ENCODE measurements around the gene MRE11.

Gene MRE11

DNA sequence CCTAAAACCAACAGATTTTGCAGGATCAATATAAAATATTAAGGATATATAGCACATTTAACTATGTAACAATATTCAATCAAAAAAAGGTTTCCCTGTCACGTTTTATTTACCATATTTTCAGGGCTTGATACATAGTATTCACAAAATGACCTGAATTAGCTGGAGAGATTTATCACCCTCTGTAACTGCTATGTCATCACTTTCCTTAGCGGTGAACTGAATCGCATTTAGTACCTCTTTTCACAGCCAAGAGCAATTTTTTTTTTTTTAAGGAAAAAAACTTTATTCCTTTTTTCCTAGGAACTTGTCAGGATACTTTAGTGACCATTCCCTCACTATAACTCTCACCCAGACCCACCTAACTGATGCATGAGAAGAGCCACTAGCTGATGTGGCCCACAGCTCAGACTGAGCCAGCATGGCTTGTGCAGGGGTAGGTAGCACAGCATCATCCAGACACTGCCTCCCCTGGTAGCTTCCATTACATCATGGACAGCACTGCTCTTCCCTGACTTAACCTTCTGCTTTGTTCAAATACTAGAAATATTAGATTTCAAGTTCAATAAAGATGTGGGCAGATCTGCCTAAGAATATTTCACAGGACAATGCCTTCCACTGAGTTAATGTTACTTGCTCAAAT is 75.4 kb downstream of the MRE11 start:
- TF ChIP-seq, protein P1, sequence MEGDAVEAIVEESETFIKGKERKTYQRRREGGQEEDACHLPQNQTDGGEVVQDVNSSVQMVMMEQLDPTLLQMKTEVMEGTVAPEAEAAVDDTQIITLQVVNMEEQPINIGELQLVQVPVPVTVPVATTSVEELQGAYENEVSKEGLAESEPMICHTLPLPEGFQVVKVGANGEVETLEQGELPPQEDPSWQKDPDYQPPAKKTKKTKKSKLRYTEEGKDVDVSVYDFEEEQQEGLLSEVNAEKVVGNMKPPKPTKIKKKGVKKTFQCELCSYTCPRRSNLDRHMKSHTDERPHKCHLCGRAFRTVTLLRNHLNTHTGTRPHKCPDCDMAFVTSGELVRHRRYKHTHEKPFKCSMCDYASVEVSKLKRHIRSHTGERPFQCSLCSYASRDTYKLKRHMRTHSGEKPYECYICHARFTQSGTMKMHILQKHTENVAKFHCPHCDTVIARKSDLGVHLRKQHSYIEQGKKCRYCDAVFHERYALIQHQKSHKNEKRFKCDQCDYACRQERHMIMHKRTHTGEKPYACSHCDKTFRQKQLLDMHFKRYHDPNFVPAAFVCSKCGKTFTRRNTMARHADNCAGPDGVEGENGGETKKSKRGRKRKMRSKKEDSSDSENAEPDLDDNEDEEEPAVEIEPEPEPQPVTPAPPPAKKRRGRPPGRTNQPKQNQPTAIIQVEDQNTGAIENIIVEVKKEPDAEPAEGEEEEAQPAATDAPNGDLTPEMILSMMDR (IDR thresholded peaks at IDR 0.05): no peak
- Histone ChIP-seq H3K27ac (no peak overlapping the region), H3K9me3 (no peaks in the 10 kb centered on the region), H3K27me3 (no peaks in the 10 kb centered on the region), H3K4me1 (ENCODE audit: control insufficient read depth in 1 of 2, insufficient read depth in 1 of 2, low read depth in 1 of 2, low read length in 1 of 2) (no peaks in the 10 kb centered on the region), H3K36me3 (peaks cover 39% of the 10 kb centered on the region), H3K4me3 (ENCODE audit: low read depth in 1 of 2, low read length in 1 of 2) (no peak overlapping the region)

DNA sequence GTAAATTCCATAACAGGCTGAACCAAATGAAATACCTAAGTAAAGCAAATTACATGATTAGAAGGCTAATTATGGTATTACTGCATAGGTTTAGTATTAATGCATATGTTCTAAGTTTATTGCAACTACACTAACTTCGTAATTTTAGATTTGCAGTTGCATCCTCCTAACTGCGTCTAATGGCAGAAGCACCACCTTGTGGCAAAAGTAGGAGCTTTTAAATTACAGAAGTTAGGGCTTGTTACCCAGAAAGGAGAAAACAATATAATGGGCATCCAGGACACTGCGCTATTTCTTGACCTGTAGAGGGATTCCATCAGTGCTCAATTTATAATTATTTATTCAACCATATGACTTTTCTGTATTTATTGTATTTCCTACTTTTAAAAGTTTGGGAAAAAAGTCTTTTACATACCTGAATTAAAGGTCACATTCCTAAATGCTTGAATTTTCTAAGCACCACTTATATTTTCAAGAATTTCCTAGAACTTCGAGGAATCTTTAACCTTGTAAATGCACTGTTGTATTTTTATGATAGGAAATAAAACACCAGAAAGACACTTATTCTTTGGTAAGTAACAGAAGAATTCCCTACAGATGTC is 76.2 kb downstream of the MRE11 start:
- H3K4me3 ChIP-seq (ENCODE audit: low read depth in 1 of 2, low read length in 1 of 2): no peak overlapping the region

DNA sequence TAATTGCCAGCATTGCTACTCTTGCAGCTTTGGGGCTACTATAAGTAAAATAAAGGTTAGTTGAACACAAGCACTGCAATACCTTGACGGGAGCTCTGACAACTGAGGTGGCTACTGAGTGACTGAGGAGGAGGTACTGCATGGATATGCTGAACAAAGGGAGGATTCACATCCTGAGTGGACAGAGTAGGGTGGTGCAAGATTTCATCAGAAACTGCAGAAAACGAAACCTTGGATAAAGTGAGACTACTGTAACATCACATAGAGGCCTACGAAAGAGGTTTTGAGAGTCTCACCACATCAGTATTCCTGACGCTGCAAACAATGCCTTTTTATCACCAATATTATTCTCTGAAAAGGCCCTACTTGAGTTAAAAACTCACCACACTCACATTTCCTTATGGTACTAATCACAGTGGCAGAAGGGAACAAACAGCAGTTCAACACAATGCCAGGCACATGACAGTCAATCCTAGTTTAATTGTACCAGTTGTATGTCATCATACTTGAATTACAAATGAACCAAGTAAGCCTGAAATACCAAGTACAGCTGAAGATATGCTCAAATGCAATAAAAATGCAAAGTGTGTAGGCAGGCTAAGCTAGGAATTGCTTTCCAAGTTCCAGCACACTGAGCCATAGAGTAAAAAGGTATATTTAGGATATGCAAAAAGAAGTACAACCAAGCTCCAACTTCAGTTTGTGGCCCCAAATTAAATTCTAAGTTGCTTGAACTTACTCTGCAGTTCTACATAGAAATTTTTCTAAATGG is 88.4 kb downstream of the MRE11 start:
- Histone ChIP-seq H3K36me3 (no peaks in the 10 kb centered on the region), H3K27me3 (peaks cover 35% of the 10 kb centered on the region), H3K4me1 (ENCODE audit: control insufficient read depth in 1 of 2, insufficient read depth in 1 of 2, low read depth in 1 of 2, low read length in 1 of 2) (no peaks in the 10 kb centered on the region), H3K9me3 (no peaks in the 10 kb centered on the region), H3K27ac (no peak overlapping the region), H3K4me3 (ENCODE audit: low read depth in 1 of 2, low read length in 1 of 2) (no peak overlapping the region)
- TF ChIP-seq, protein P1 (IDR thresholded peaks at IDR 0.05): no peak

More for the DNA sequence above, 76.2 kb downstream of the MRE11 start:
- Histone ChIP-seq H3K36me3 (peaks cover 38% of the 10 kb centered on the region), H3K27ac (no peak overlapping the region), H3K9me3 (no peaks in the 10 kb centered on the region), H3K27me3 (no peaks in the 10 kb centered on the region), H3K4me1 (ENCODE audit: control insufficient read depth in 1 of 2, insufficient read depth in 1 of 2, low read depth in 1 of 2, low read length in 1 of 2) (no peaks in the 10 kb centered on the region)
- TF ChIP-seq, protein P1 (IDR thresholded peaks at IDR 0.05): no peak

DNA sequence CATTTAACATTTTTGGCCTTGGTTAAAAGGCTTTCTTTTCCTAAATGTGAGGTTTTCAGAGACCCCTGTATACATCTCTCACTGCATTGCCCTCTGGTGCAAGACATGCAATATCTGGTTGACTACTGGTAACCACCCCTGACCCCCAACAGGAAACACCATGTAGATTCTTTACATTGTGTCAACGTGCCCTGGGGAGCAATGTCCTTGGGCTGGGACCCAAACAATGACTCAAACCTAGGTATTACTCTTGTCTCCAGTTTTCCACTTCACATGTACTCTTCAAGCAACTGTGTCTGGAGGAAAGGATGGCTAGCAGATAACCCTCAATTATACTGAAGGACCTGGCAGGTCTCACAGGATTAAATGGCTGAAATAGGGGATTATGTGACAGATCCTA is 91.3 kb downstream of the MRE11 start:
- no peaks in the 10 kb centered on the region for H3K9me3 ChIP-seq
- H3K4me1 ChIP-seq (ENCODE audit: control insufficient read depth in 1 of 2, insufficient read depth in 1 of 2, low read depth in 1 of 2, low read length in 1 of 2): no peaks in the 10 kb centered on the region
- no peaks in the 10 kb centered on the region for H3K36me3 ChIP-seq
- H3K27me3 ChIP-seq: peaks cover 64% of the 10 kb centered on the region
- H3K27ac ChIP-seq: no peak overlapping the region
- TF ChIP-seq, protein P1 (IDR thresholded peaks at IDR 0.05): no peak
- no peak overlapping the region for H3K4me3 ChIP-seq (ENCODE audit: low read depth in 1 of 2, low read length in 1 of 2)

DNA sequence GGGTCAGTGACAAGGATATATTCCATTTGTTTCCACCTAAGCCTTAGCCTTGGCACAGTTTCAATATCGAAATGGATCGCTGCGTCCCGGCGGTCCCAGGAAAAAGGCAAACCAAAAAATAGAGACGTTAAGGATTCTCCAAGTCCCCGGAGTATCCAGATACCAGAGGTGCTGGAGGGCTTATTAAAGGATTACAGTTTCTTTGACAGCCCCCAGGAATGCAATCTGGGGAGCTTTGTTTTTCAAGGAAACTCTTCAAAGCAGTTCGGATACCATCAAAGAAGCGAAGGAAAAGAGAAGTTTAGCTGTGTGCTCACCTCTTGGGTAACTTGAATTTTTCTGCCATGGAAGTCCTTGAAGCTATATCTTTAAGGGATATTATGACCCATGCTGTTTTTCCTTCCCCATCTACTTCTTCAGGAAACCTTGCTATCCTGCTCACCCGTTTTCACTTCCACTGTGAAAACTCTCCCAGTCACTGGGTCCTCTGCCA is 91.8 kb downstream of the MRE11 start:
- Histone ChIP-seq H3K9me3 (no peaks in the 10 kb centered on the region), H3K4me3 (ENCODE audit: low read depth in 1 of 2, low read length in 1 of 2) (no peak overlapping the region), H3K4me1 (ENCODE audit: control insufficient read depth in 1 of 2, insufficient read depth in 1 of 2, low read depth in 1 of 2, low read length in 1 of 2) (no peaks in the 10 kb centered on the region), H3K36me3 (no peaks in the 10 kb centered on the region), H3K27me3 (peaks cover 69% of the 10 kb centered on the region), H3K27ac (no peak overlapping the region)
- TF ChIP-seq, protein P1 (IDR thresholded peaks at IDR 0.05): no peak

All from neutrophil (primary cell).